OCI-LY7 (cell line): ENCODE measurements around the gene EEF1AKMT2. TPM values are rescaled to one million over a fixed set of nuclear protein-coding genes. Genes with fewer than 3 reads are reported as not detected.

Experiments
- BruUV-seq: library from RNA; stranded (reverse); fragments of 400-500 nt; replicated peaks from 2 replicates; lab custom pipeline; 2021; lab: Mats Ljungman, UMichigan
- CTCF ChIA-PET: fragments of 300-600 bp; sonication (Branson Sonifier 250); formaldehyde crosslinking; loops from one replicate; lab custom pipeline; 2022; ENCODE audit warnings: antibody characterized with exemption; ENCODE audit not compliant: unreplicated experiment; lab: Charles Lee
- POLR2A ChIA-PET: fragments of 300-600 bp; sonication (Branson Sonifier 250); formaldehyde crosslinking; loops from one replicate; lab custom pipeline; 2022; ENCODE audit warnings: antibody characterized with exemption; lab: Charles Lee
- DNase-seq: peaks from one replicate; pipeline ENCODE4 v3.0.0-alpha.2; 2015; ENCODE audit warnings: low spot score
- H2AFZ ChIP-seq: fragments of 200-600 bp; sonication (generic), shearing (Covaris generic); 2 replicates; pipeline ENCODE4 v1.6.1; 2014; ENCODE audit warnings: mild to moderate bottlenecking, antibody characterized with exemption, low read length, moderate library complexity
- H3K27ac ChIP-seq: fragments of 200-600 bp; sonication (generic); 2 replicates; pipeline ENCODE4 v1.5.1; 2014; ENCODE audit warnings: mixed run types, low read depth, mild to moderate bottlenecking, moderate library complexity, low read length, inconsistent platforms; ENCODE audit not compliant: poor library complexity, severe bottlenecking
- H3K36me3 ChIP-seq: fragments of 200-600 bp; sonication (generic); 2 replicates; pipeline ENCODE4 v1.6.1; 2014; ENCODE audit warnings: mild to moderate bottlenecking, antibody characterized with exemption, low read length, moderate library complexity, mixed read lengths; ENCODE audit not compliant: insufficient read depth
- H3K4me1 ChIP-seq: fragments of 200-600 bp; sonication (generic); 2 replicates; pipeline ENCODE4 v1.5.1; 2014; ENCODE audit warnings: mild to moderate bottlenecking, low read length; ENCODE audit not compliant: insufficient read depth, poor library complexity, severe bottlenecking
- H3K4me2 ChIP-seq: fragments of 200-600 bp; sonication (generic); 2 replicates; pipeline ENCODE4 v1.6.1; 2014; ENCODE audit warnings: mild to moderate bottlenecking, low read length
- H3K4me3 ChIP-seq: fragments of 200-600 bp; sonication (generic); 2 replicates; pipeline ENCODE4 v1.5.1; 2014; ENCODE audit warnings: mild to moderate bottlenecking, low read depth, low read length; ENCODE audit not compliant: poor library complexity, severe bottlenecking
- H3K79me2 ChIP-seq: fragments of 200-600 bp; sonication (generic); 2 replicates; pipeline ENCODE4 v1.6.1; 2016; ENCODE audit warnings: low read depth, mild to moderate bottlenecking, low read length, moderate library complexity, mixed read lengths; ENCODE audit not compliant: insufficient read depth
- H3K9me2 ChIP-seq: fragments of 200-600 bp; sonication (generic); 2 replicates; pipeline ENCODE4 v1.6.1; 2016; ENCODE audit warnings: mild to moderate bottlenecking, low read length, mixed read lengths; ENCODE audit not compliant: insufficient read depth
- H3K9me3 ChIP-seq: fragments of 200-600 bp; sonication (generic); 2 replicates; pipeline ENCODE4 v1.6.1; 2014; ENCODE audit warnings: mild to moderate bottlenecking, mixed run types, low read length, mixed read lengths
- H4K20me1 ChIP-seq: fragments of 200-600 bp; sonication (generic); 2 replicates; pipeline ENCODE4 v1.6.1; 2014; ENCODE audit warnings: mild to moderate bottlenecking, antibody characterized with exemption, low read length, moderate library complexity, mixed read lengths; ENCODE audit not compliant: insufficient read depth
- CTCF ChIP-seq: fragments of 200-600 bp; sonication (generic); conservative IDR thresholded peaks from 2 replicates; pipeline ENCODE4 v1.5.1; 2014; ENCODE audit warnings: mild to moderate bottlenecking, antibody characterized with exemption, low read length, moderate library complexity, mixed read lengths
- EZH2phosphoT487 ChIP-seq: fragments of 200-600 bp; sonication (generic); IDR thresholded peaks from 2 replicates; pipeline ENCODE4 v1.6.1; 2018; ENCODE audit warnings: low read depth, borderline replicate concordance, mild to moderate bottlenecking, mixed run types, antibody characterized with exemption, low read length, moderate library complexity, mixed read lengths
- intact Hi-C: fragments of 100-400 bp; cut with micrococcal nuclease; formaldehyde crosslinking; loops from one replicate; pipeline ENCODE4 v1.10.0; 2022; ENCODE audit not compliant: unreplicated experiment
- total RNA-seq, 2 experiments: library from RNA; depleted of rRNA in 1 of 2; stranded (reverse); fragments of >200 nt in 1 of 2; shearing (Covaris generic) in 1 of 2; gene quantifications; 2 replicates each; pipeline ENCODE4 v1.2.3, GENCODE V29; 2014 to 2022

Gene EEF1AKMT2
- total RNA-seq, 2 experiments from 2014 or later = 32.4 to 37.7 TPM

DNA sequence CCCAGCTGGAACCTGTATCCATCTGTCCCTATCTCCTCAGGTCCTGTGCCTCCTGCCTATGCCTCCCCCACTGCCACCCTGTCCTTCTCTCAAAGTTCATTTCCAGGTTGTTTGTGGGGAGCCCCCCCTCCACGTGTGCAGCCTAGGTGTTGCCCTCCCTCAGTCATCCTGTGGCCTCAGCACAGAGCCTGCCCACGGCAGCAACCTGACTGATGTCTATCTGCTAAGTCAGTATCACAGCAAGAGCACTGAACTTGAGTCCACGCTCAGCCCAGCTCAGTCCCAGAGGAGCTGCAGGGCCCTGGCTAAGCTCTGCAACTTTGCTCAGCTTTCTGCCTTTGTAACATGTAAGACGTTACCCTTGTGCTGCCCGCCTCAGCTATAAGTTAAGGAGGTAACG lies 76.2 kb downstream of the EEF1AKMT2 start:
- Histone ChIP-seq H3K4me1 (peaks cover 49% of the 10 kb centered on the region), H3K9me2 (no peaks in the 10 kb centered on the region), H2AFZ (no peak overlapping the region), H3K79me2 (peaks cover 94% of the 10 kb centered on the region), H3K4me2 (no peak overlapping the region), H4K20me1 (peaks cover 20% of the 10 kb centered on the region; the same call in 1 of the 2 replicates), H3K9me3 (no peaks in the 10 kb centered on the region), H3K36me3 (peaks cover 52% of the 10 kb centered on the region), H3K4me3 (no peak overlapping the region), H3K27ac (no peak overlapping the region)
- ChIA-PET CTCF (no interaction called here), POLR2A (interaction anchor here (3.1 to 4.9 kb wide), 2 partner anchors 9 to 19 kb away, joined by 15 to 50 read pairs; no protein-coding TSS in a partner anchor)
- intact Hi-C loops = no loop called here
- no TSS peak for BruUV-seq
- TF ChIP-seq EZH2phosphoT487 (no peak), CTCF (no peak)
- DNase-seq = no peak

DNA sequence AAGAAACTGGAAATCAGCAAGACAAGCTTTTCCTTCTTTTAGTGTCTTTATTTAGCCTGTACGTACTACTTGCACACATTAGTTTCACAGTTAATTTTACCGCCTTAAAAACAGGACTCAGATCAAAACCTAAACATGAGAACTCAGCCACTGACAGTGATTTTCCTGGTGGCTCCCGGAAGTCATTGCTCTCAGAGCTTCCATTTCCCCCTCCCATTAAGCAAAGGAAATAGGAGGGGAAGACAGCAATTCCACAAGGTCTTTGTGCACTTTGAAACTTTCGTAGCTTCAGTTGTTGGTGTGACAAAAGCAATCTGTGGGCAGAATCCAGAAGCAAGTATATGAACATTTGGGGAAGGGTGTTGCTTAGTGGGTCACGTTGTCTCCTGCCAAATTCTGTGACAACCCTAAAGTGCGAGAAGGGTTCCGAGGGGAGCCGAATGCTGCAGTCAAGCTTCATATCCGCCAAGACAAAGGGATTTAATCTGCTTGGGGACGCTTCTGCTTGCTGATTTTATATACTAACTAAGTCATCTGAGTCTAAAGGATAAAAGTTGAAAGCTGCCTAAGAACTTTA lies 77.9 kb downstream of the EEF1AKMT2 start:
- H3K79me2 ChIP-seq = peaks cover 95% of the 10 kb centered on the region
- H3K36me3 ChIP-seq = peaks cover 48% of the 10 kb centered on the region
- no peak overlapping the region for H3K27ac ChIP-seq
- no peaks in the 10 kb centered on the region for H3K9me2 ChIP-seq
- H3K4me2 ChIP-seq = no peak overlapping the region
- BruUV-seq = no TSS peak
- no peak for DNase-seq
- TF ChIP-seq EZH2phosphoT487 = no peak
- no peak for TF ChIP-seq CTCF
- CTCF ChIA-PET = no interaction called here
- H3K9me3 ChIP-seq = no peaks in the 10 kb centered on the region
- peaks cover 40% of the 10 kb centered on the region for H3K4me1 ChIP-seq
- POLR2A ChIA-PET = interaction anchor here (0.7 to 1.2 kb wide), 4 partner anchors 10 to 43 kb away, joined by 3 to 10 read pairs (median 4); no protein-coding TSS in a partner anchor
- H4K20me1 ChIP-seq = peaks cover 20% of the 10 kb centered on the region; the same call in 1 of the 2 replicates
- H2AFZ ChIP-seq = no peak overlapping the region
- H3K4me3 ChIP-seq = no peak overlapping the region
- intact Hi-C loops = no loop called here
